ENCODE results near the gene DCANP1. TPM values are rescaled to one million over a fixed set of nuclear protein-coding genes. Genes with fewer than 3 reads are reported as not detected.

The DCANP1 gene
- polyA plus RNA-seq, 1 donor (not counting 4 experiments of a cell fraction or from before 2014, with no cell fraction given) = not detected

GRCh38 chr5:135444360-135444759, 2.8 kb downstream of the DCANP1 start:
- Histone ChIP-seq H4K20me1 (ENCODE audit: control insufficient read depth, extremely low read depth, insufficient read depth, low read length) (no peaks in the 10 kb centered on the region), H3K9ac (ENCODE audit: control insufficient read depth, extremely low read depth, insufficient read depth, low read length) (no peak overlapping the region), H3K4me2 (ENCODE audit: control insufficient read depth, extremely low read depth, insufficient read depth, low read depth, low read length) (no peak overlapping the region), H3K27ac (ENCODE audit: control insufficient read depth, insufficient read depth, low read length) (no peak overlapping the region), H3K4me3 (ENCODE audit: control insufficient read depth in 2 of 3, extremely low read depth in 1 of 3, insufficient read depth in 2 of 3, low read depth in 1 of 3, low read length in 3 of 3) (no peak overlapping the region), H3K9me3 (ENCODE audit: control insufficient read depth, low read depth, low read length) (no peaks in the 10 kb centered on the region), H3K36me3 (ENCODE audit: control insufficient read depth in 2 of 2, extremely low read depth in 1 of 2, insufficient read depth in 2 of 2, low read length in 2 of 2) (no peaks in the 10 kb centered on the region), H3K27me3 (ENCODE audit: control insufficient read depth, extremely low read depth, insufficient read depth, low read length) (peaks cover 12% of the 10 kb centered on the region), H3K79me2 (ENCODE audit: control insufficient read depth, insufficient read depth, low read length) (no peaks in the 10 kb centered on the region), H2AFZ (ENCODE audit: control insufficient read depth, low read length) (no peak overlapping the region), H3K9me1 (ENCODE audit: control insufficient read depth, extremely low read depth, insufficient read depth, low read length) (no peaks in the 10 kb centered on the region), H3K4me1 (ENCODE audit: control insufficient read depth, extremely low read depth, insufficient read depth, low read length) (no peaks in the 10 kb centered on the region)
- dilution Hi-C loops (cut with MboI; ENCODE audit: extremely low pct_ligation_motif_present, low sequenced_read_pairs) = no loop called here
- FAIRE-seq = no peak
- DNase-seq (ENCODE audit: low read depth, low spot score) = no peak
- no peak for TF ChIP-seq EZH2 (IDR thresholded peaks at IDR 0.05; ENCODE audit: low read length)
- TF ChIP-seq, protein P1, sequence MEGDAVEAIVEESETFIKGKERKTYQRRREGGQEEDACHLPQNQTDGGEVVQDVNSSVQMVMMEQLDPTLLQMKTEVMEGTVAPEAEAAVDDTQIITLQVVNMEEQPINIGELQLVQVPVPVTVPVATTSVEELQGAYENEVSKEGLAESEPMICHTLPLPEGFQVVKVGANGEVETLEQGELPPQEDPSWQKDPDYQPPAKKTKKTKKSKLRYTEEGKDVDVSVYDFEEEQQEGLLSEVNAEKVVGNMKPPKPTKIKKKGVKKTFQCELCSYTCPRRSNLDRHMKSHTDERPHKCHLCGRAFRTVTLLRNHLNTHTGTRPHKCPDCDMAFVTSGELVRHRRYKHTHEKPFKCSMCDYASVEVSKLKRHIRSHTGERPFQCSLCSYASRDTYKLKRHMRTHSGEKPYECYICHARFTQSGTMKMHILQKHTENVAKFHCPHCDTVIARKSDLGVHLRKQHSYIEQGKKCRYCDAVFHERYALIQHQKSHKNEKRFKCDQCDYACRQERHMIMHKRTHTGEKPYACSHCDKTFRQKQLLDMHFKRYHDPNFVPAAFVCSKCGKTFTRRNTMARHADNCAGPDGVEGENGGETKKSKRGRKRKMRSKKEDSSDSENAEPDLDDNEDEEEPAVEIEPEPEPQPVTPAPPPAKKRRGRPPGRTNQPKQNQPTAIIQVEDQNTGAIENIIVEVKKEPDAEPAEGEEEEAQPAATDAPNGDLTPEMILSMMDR (optimal IDR thresholded peaks at IDR 0.05 in 1 of 3, IDR thresholded peaks at IDR 0.05 in 1 of 3, conservative IDR thresholded peaks at IDR 0.05 in 1 of 3; ENCODE audit: extremely low read depth in 1 of 3, insufficient read depth in 2 of 3, low read length in 3 of 3) = no peak

GRCh38 chr5:135443161-135443960, 3.8 kb downstream of the DCANP1 start:
- TF ChIP-seq, protein P1 (optimal IDR thresholded peaks at IDR 0.05 in 1 of 3, IDR thresholded peaks at IDR 0.05 in 1 of 3, conservative IDR thresholded peaks at IDR 0.05 in 1 of 3; ENCODE audit: extremely low read depth in 1 of 3, insufficient read depth in 2 of 3, low read length in 3 of 3) = no peak
- TF ChIP-seq EZH2 (IDR thresholded peaks at IDR 0.05; ENCODE audit: low read length) = no peak
- FAIRE-seq (no peak), DNase-seq (ENCODE audit: low read depth, low spot score) (no peak)
- no peaks in the 10 kb centered on the region for H4K20me1 ChIP-seq (ENCODE audit: control insufficient read depth, extremely low read depth, insufficient read depth, low read length)
- no peak overlapping the region for H3K4me2 ChIP-seq (ENCODE audit: control insufficient read depth, extremely low read depth, insufficient read depth, low read depth, low read length)
- H3K27me3 ChIP-seq (ENCODE audit: control insufficient read depth, extremely low read depth, insufficient read depth, low read length) = peaks cover 8% of the 10 kb centered on the region
- no peak overlapping the region for H3K27ac ChIP-seq (ENCODE audit: control insufficient read depth, insufficient read depth, low read length)
- peaks cover 1% of the 10 kb centered on the region for H3K4me1 ChIP-seq (ENCODE audit: control insufficient read depth, extremely low read depth, insufficient read depth, low read length)
- H3K9ac ChIP-seq (ENCODE audit: control insufficient read depth, extremely low read depth, insufficient read depth, low read length) = no peak overlapping the region
- H3K36me3 ChIP-seq (ENCODE audit: control insufficient read depth in 2 of 2, extremely low read depth in 1 of 2, insufficient read depth in 2 of 2, low read length in 2 of 2) = no peaks in the 10 kb centered on the region
- H3K9me1 ChIP-seq (ENCODE audit: control insufficient read depth, extremely low read depth, insufficient read depth, low read length) = no peaks in the 10 kb centered on the region
- no peak overlapping the region for H3K4me3 ChIP-seq (ENCODE audit: control insufficient read depth in 2 of 3, extremely low read depth in 1 of 3, insufficient read depth in 2 of 3, low read depth in 1 of 3, low read length in 3 of 3)
- dilution Hi-C loops (cut with MboI; ENCODE audit: extremely low pct_ligation_motif_present, low sequenced_read_pairs) = no loop called here
- H3K79me2 ChIP-seq (ENCODE audit: control insufficient read depth, insufficient read depth, low read length) = no peaks in the 10 kb centered on the region
- H3K9me3 ChIP-seq (ENCODE audit: control insufficient read depth, low read depth, low read length) = no peaks in the 10 kb centered on the region
- no peak overlapping the region for H2AFZ ChIP-seq (ENCODE audit: control insufficient read depth, low read length)

Data from keratinocyte (primary cell).